GM20431 (cell line): ENCODE data around the gene LITAF.

Source experiments
- in situ Hi-C: fragments of 300-500 bp; cut with MseI, MboI; formaldehyde crosslinking; loops from one replicate; pipeline ENCODE4 v1.15.0; 2020; ENCODE audit warnings: low sequenced_read_pairs; ENCODE audit not compliant: unreplicated experiment

The LITAF gene

DNA sequence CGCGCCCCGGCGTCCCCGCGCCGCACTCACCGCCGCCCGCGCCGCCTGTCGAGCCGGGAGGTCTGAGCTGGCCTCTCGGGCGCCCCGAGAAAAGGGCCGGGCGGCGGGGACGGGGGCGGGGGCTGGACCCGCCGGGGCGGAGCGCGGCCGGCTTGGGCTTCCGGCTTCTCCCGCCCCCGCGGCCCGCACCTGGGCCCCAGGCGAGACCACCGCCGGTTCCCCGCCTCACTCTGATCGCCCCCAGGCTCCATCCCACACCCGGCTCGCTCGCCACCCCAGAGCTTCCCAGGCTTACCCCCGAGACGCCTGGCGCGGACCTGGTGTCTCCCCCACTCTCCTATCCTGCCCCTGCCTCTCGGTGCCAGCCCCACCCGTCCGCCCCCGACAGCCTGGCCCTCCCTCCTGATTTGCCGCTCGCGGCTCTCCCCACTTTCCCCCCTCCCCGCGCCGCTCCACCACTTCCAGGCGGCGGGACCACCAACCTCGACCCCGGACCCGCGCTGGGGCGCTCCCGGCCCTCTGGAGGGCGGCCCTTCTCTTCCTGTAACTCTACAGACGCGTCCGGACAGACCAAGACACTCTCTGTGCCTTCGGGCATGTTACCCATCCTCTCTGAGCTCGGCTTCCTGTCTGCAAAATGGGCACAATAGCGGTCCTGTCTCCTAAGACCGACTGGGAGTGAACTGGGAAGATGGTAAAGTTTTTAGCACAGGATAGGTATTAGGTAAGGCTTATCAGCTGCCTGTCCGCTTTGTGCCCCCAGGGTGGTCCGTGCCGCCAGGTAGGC, at the start of gene LITAF:
Gene LITAF, minus strand, starts transcription at position 64 of the 787 bp plus-strand sequence. CDS start 30,189 bp downstream, outside the sequence.
- in situ Hi-C loops: no loop called here

DNA sequence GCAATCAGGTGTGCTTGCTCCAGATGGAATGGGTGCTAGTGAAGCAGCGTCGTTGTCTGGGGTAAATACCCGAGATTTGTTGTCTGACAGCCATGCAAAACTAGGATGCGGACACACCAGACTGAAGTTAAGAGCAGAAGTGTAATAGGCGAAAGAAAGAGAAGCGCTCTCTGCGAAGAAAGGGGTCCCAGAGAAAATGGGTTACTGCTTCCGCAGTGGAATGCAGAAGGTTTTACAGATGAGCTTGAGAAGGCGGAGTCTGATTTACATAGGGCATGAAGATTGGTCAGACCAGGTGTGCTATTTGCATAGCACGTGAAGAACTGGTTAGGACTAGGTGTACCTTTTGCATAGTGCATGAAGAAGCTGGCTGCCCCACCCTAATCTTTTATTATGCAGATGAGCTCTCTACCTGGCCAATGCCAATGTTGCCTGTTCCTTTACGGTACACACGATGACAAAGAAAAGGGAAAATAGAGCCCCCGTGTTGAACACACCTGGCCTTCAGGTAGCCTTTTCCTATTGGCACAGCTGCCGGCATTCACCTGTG, 49.5 kb upstream of the LITAF start:
- in situ Hi-C loops: loop anchor here (25.0 kb wide), 1 partner anchor 224 kb away; no protein-coding TSS in a partner anchor

DNA sequence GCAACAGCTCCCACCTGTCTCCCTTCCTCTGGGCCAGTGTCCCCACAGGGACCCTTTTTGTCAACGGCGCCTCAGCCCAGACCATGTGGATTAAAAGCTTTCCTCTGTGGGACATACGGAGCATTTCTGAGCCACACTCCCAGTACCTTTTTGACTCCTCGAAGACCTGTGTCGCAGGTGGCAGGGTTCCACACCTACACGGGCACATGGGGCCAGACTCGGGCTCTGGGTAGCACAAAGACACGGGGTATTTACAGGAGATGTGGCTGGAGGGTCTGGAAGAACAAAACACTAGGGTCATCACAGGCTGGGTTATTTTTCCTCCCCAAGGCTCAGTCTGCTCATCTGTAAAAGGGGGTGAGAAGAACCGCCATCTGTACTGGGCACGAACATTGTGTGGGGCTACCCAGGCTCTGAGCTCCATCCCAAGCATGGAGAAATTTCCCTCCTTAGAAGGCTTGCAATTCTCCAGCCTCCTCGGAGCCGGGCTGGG, 49.0 kb upstream of the LITAF start:
- in situ Hi-C loops: loop anchor here (25.0 kb wide), 1 partner anchor 223 kb away; no protein-coding TSS in a partner anchor

DNA sequence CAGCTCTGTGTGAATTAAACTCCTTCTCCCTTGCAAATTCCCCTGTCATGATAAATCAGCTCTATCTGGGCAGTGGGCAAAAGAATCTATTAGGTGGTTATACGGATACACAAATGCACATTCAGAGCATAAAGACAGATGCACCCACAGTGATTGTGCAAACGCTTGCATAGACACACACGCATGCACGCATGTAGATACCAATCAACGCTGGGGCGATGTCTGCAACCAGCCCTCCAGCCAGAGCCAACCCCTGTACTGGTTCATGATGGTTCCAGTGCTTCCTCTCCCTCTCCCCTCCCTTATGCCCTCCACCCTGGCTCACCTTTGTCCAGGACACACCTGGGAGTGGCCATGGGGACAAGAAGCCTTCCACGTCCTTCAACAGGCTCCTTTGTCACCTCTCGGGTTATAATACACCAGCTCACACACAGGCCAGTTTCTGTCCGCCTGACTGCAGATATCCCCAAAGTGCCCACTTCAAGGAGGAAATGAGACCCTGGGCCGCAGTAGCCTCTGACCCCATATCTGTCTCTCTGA, 48.5 kb upstream of the LITAF start:
- in situ Hi-C loops: loop anchor here (25.0 kb wide), 1 partner anchor 223 kb away; no protein-coding TSS in a partner anchor

DNA sequence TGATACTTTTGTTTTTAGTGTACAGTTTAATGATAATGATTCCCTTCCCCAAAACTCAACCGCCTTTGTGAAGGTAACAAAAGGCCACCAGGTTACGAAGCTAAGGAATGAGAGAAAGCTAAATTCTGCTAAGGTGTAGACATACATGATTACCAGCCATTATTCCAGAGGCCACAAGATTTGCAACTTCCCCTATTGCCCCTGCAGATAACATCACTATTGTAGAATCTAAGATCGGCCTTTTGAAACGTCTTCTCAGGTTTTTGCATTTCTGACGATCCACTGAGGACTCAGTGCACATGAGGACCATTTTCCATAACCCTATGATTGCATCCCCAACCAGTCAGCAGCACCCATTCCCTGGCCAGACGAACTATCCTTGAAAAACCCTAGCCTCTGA, 47.6 kb upstream of the LITAF start:
- in situ Hi-C loops: loop anchor here (25.0 kb wide), 1 partner anchor 222 kb away; no protein-coding TSS in a partner anchor

DNA sequence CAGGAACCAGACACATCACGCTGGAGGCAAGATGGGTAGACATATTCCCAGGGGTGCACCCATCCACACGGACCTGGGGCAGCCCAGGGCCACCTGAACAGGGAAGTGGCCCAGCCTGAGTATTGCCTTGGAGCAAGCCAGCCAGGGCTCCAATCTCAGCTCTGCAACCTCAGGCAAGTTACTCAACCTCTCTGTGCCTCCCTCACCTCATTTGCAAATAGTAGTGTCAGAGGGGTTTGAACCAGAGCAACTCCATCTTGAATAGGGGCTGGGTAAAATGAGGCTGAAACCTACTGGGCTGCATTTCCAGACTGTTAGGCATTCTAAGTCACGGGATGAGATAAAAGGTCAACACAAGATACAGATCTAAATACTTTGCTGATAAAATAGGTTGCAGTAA, 46.4 kb upstream of the LITAF start:
- in situ Hi-C loops: loop anchor here (25.0 kb wide), 1 partner anchor 221 kb away; no protein-coding TSS in a partner anchor

DNA sequence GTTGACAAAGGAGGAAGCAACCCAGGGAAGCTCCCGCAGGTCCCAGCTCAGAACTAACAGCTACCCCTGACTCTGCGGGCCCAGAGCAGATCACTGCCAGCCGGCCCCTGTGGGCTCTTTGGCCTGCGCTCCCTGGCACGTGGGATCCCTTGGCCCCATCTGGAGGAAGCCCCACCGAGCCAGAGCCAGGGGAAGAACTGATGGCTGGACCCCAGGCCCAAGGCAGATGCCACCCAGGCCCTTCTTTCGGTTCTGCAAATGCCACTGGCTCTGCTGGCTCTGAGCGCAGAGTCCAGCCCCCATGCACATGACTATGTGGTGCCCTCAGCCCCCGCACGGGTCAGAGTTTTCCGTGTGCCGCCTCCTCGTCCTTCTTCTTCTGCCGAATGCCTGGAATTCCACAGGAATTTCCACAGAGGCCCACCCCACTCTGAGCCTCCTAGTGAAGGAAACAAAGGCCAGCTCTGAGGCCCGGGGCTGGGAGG, 45.8 kb upstream of the LITAF start:
- in situ Hi-C loops: loop anchor here (25.0 kb wide), 1 partner anchor 220 kb away; no protein-coding TSS in a partner anchor

DNA sequence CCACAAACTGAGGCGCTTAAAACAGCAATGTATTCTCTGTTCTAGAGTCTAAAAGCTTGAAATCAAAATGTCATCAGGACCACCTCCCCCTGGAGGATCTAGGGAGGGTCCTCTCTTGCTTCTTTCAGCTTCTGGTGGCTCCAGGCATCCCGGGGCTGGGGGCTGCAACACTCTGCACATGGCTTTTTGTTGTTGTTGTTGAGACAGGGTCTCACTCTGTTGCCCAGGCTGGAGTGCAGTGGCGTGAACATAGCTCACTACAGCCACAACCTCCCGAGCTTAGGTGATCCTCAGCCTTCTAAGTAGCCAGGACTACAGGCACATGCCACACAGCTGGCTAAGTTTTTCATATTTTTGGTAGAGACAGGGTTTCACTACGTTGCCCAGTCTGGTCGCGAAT, 44.5 kb upstream of the LITAF start:
- in situ Hi-C loops: loop anchor here (25.0 kb wide), 1 partner anchor 219 kb away; no protein-coding TSS in a partner anchor

DNA sequence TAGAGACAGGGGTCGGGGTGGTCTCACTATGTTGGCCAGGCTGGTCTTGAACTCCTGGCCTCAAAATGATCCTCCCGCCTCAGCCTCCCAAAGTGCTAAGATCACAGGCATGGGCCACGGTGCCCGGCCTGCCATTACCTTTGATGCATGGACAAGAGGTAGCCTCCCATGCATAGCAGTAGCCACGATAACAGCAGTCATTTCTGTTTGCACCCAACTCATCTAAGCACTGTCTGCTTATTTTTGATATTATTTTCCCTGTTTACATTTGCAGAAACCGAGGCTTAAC, 44.0 kb upstream of the LITAF start:
- in situ Hi-C loops: loop anchor here (25.0 kb wide), 1 partner anchor 218 kb away; no protein-coding TSS in a partner anchor

DNA sequence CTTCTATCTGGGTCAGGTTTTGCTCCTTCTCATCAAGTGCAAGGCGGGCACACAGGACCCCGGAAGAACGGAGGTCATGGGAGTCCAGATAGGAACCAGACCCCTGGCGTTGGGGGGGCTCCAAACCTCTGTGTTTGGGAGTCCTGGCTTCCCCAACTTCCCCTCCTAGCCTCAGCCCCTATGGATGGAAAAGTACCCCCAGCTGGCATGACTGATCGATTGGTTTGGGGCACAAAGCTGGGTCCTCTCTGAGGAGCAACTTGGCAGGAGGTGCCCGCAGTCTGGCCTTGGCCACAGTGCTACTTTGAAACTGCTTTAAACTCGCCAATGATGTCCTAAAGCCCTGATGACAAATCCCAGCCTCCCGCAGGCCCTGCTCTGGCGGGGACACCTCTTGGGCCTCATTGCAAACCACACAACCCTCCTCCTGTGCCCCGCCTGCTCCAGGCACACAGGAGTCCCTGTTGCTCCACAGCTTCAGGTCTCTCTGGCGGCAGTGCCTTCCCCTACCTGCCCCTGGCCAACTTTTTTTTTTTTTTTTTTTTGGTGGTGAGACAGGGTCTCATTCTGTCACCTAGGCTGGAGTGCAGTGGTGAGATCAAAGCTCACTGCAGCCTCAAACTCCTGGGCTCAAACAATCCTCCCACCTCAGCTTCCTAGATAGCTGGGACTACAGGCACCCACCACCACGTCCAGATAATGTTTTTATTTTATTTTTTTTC, 43.5 kb upstream of the LITAF start:
- in situ Hi-C loops: loop anchor here (25.0 kb wide), 1 partner anchor 218 kb away; no protein-coding TSS in a partner anchor

DNA sequence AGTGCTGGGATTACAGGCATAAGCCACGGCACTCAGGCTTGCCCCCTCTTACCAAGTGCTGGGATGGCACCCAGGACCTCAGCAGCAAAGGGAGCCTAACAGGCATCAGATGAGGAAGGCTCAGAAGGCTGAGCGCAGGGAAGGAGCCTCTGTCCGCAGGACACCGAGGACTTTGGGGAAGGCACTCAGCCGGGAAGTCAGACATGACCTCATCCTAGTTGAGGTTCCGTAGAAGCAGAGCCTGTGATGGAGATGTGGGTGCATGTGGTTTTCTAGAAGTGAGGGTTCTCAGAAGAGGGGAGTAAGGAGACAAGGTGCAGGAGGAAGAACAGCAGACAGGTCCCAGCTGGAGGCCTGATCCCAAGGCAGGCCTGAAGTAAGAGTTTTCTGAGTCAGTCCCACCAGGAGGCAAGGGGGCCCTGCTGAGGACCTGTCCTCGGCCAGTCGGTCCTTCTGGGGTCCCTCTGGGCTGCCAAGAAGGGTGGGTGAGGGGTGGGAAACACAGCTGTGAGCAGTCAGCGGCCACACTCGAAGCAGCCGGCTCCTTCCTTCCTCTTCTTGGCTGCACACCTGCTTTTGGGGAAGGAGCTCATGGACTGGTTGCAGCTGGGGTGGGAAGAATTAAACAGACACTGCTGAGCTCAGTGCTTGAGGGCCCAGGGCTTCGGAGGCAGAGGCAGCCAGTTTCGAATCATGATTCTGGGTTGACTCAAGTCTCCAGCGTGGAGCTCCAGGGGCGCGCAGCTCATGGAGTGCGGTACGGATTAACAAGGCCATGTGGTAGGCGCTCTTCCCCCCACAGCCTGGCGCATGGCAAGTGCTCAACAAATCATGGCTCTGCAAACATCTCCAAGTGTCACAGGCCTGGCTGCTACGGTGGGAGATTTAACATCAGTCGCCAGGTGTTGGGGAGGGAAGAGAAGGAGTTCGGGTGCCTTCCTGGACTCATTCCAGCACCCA, 42.6 kb upstream of the LITAF start:
- in situ Hi-C loops: loop anchor here (25.0 kb wide), 1 partner anchor 217 kb away; no protein-coding TSS in a partner anchor

DNA sequence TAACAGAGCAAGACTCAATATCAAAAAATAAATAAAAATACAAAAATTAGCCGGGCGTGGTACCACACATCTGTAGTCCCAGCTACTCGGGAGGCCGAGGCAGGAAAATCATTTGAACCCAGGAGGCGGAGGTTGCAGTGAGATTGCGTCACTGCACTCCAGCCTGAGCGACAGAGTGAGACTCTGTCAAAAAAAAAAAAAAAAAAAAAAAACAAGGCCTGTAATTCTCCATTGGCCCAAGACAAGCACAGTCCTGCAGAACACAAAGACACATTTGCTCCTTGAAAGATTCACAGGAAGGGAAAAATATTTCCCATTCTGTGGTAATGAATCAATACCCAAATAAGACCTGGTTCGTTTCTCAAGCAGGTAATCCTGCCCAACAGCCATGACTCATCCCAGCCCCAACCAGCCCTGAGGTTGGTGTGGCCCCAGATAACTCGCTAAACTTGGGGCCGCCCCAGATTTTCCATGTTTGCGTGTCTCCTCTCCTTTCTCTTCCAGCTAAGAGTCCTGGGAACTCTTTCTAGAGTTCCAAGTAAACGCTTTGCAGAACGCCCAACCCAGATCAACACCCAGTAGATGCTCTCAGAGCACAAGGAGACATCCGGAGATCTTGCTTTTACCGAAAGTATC, 41.2 kb upstream of the LITAF start:
- in situ Hi-C loops: loop anchor here (25.0 kb wide), 1 partner anchor 216 kb away; no protein-coding TSS in a partner anchor

DNA sequence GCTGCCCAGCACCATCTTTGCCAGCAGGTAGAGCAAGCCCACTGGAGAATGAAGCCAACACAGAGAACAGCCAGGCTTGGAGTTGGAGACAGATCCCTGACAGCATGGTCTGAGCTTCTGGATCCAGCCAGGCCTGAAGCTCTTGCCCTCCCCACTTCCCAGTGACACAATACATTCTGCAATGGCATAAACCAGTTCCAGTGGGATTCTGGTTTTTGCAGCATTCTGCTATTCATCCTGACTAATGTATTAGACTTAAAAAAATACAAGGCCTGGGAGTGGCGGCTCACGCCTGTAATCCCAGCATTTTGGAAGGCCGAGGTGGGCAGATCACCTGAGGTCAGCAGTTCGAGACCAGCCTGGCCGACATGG, 40.6 kb upstream of the LITAF start:
- in situ Hi-C loops: loop anchor here (25.0 kb wide), 1 partner anchor 215 kb away; no protein-coding TSS in a partner anchor

DNA sequence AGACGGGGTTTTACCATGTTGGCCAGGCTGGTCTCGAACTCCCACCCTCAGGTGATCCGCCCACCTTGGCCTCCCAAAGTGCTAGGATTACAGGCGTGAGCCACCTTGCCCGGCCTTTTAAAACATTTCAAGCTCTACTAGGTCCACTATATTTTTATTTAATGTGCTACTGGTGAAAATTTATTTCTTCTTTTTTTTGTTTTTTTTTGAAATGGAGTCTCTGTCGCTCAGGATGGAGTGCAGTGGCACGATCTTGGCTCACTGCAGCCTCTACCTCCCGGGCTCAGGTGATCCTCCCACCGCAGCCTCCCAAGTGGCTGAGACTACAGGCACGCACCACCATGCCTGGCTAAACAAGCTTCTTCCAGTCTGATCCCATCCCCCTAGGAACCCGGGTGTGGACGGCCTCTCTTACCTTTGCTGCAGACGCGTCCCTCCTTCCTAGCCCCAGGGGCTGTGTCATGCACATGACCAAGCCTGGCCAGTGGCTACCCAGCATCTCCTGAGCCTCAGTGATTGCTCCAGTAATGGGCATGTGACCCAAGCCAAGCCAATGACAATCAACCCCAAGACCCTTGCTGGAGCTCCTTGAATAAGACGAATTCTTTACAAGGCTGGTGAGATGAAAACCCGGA, 40.1 kb upstream of the LITAF start:
- in situ Hi-C loops: loop anchor here (25.0 kb wide), 1 partner anchor 214 kb away; no protein-coding TSS in a partner anchor

DNA sequence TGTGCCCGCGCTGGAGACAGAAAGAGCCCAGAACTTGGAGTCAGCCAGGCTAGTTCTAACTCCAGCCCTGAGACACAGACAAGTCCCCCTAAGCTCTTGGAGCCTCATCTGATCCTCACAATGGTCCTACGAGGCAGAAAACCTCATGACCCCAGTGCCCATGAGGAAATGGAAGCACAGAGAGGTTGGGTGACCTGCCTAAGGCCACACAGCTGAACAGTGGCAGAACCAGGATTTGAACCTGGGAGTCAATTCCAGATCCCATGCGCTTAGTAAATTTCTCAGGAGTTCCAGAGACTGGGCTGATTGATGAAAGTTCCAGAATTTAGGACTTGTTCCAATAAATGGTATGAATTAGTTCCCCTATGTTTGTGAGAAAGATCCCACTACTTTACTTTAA, 39.0 kb upstream of the LITAF start:
- in situ Hi-C loops: loop anchor here (25.0 kb wide), 1 partner anchor 213 kb away; no protein-coding TSS in a partner anchor

DNA sequence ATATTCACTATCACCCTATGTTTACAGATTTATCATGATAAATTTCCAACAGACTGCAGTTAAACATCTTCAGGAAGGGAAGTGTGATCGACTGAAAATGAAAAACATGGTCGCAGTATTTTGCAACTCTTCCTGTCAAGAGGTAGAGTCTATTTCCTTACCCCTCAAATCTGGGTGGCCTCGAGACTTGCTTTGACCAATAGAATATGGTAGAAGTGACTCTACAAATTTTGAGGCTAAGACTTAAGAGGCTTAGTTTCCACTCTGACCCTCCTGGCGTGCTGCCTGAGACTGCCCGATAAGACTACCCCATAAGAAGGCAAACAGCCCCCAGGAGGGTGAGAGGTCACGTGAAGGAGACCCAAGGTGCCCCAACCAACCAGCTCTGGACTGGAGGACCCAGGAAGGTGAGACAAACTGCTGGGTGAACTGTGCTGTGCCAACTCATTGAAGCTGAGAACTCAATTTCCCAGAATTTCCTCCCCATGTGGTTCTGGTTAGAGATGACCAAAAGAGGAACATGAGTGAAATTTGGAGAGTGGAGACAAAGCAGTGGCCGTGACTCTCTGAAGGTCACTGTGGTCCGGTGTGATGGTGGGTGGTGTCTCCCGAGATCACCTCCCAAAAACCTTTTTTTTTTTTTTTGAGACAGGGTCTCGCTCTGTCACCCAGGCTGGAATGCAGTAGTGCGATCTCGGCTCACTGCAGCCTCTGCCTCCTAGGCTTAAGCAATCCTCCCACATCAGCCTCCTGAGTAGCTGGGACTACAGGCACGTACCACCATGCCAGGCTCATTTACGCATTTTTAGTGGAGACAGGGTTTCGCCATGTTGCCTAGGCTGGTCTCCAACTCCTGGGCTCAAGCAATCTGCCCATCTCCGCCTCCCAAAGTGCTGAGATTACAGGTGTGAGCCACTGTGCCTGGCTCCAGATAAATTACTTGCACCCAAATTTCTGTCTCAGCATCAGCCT, 38.2 kb upstream of the LITAF start:
- in situ Hi-C loops: loop anchor here (25.0 kb wide), 1 partner anchor 213 kb away; no protein-coding TSS in a partner anchor

DNA sequence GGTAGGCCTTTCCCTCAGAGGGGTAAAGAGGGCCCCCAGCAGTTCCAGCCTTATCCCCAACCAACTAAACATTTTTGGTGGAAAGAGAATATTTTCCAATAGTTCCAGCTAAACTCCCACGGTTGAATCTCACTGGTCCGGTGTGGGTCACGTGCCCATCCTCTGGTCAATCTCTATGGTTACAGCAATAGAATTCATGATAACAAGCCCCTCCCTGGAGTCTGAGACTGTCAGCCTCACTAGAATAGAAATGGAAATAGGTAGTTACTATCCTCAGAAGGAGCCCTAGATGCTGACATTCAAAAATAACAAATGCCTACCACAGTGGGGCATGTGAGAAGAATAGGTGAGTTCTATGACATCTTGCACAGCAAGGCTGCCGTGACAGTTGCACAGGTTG, 37.5 kb upstream of the LITAF start:
- in situ Hi-C loops: no loop called here
